ENCODE data around the gene B4GALT5. TPM values are rescaled to one million over a fixed set of nuclear protein-coding genes. Genes with fewer than 3 reads are reported as not detected.

The B4GALT5 gene
- total RNA-seq, 1 donor from 2014 or later, result 115 TPM

DNA sequence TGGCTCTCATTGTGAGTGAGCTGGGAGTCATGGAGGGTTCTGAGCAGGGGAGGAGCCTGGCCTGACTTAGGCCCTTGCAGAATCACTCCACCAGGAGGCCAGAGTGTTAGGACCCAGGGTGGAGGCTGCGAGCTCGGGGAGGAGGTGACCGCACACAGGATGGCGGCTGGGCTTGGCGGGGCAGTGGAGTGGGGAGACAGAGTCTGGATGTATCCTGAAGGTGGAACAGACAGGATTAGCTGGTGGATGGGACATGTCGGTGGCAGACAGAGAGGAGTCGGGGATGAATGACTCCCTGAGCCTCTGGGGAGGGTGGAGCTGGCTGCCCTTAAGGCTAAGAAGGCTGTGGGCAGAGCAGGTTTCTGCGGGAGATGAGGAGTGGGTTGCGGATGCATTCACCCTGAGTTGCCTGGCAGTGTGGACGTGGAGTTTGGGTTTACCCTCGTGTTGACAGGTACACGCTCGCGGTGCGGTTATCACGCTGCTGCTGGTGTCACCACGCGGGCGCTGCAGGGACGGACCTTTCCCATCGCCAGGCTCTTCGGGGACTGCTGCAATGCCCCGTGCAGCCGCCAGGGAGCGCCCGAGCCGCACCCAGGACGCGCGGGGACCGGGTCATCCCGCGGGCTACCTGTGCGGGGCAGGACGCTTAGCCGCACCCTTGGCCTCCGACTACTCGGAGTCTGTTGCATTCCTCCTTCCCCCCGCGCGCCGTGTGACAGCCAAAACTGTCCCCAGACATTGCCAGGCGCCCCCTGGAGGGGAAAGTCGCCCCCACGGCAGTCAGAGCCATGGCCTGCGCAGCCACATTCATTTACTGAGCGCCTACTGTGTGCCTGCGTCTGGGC, 102.8 kb downstream of the B4GALT5 start:
- DNase-seq (ENCODE audit: low spot score), result peak; percentile 91
- no peak overlapping the region for H3K4me3 Mint-ChIP-seq (ENCODE audit: unreplicated experiment)
- H3K27me3 Mint-ChIP-seq (ENCODE audit: unreplicated experiment), result peaks cover 13% of the 10 kb centered on the region
- no peaks in the 10 kb centered on the region for H3K9me3 Mint-ChIP-seq (ENCODE audit: unreplicated experiment)
- TF ChIP-seq CTCF (IDR thresholded peaks at IDR 0.05; ENCODE audit: unreplicated experiment), result peak; percentile 98
- H3K27ac Mint-ChIP-seq (ENCODE audit: unreplicated experiment), result no peak overlapping the region
- no peaks in the 10 kb centered on the region for H3K36me3 Mint-ChIP-seq (ENCODE audit: low read depth, unreplicated experiment)
- no peaks in the 10 kb centered on the region for H3K4me1 Mint-ChIP-seq (ENCODE audit: unreplicated experiment)

DNA sequence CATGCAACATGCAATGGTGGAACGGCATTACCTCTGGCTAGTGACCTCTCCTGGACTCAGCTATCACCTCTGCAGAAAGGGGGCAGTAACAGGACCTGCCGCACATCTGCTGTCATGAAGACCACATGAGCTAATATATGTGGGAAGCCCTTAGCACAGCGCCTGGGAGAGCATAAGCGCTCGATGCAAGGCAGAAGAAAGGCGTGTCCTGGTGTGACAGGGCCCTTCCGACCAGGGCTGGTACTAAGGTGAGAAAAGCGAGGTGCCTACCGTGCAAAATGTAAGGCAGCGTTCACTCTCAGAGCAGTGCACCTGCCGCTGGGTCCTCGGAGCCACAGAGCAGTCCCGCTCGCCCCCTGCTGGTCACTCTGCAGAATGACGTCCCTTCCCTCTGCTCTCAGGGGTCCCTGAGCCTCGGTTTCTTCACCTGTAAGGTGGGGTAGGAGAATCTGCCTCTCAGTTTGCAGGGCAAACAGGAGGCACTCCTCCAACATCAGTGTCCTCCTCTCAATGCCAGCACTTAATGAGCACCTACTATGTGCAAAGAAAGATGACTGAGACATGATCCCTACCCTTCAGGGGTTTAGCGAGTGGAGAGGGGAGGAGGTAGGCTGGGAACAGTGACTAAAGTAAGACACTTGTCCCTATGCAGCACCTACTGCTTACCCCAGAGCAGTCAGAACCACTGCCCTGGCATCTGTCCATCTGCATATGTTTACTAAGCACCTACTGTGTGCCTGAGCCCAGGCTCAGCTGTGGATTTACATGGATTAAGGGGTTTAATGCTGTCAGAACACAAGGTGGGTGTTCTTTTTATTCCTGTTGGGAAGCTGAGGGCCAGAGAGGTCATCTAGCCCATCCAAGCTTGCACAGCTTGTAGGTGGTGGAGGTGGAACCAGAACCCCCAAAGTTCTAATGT, 104.7 kb downstream of the B4GALT5 start:
- Mint-ChIP-seq H3K4me1 (ENCODE audit: unreplicated experiment) (no peaks in the 10 kb centered on the region), H3K9me3 (ENCODE audit: unreplicated experiment) (no peaks in the 10 kb centered on the region), H3K4me3 (ENCODE audit: unreplicated experiment) (no peak overlapping the region), H3K27me3 (ENCODE audit: unreplicated experiment) (peaks cover 13% of the 10 kb centered on the region), H3K27ac (ENCODE audit: unreplicated experiment) (no peak overlapping the region), H3K36me3 (ENCODE audit: low read depth, unreplicated experiment) (no peaks in the 10 kb centered on the region)
- DNase-seq (ENCODE audit: low spot score), result peak; percentile 75
- TF ChIP-seq CTCF (IDR thresholded peaks at IDR 0.05; ENCODE audit: unreplicated experiment), result peak; percentile 96

GRCh38 chr20:49607568-49607967, 106.1 kb downstream of the B4GALT5 start:
- H3K4me1 Mint-ChIP-seq (ENCODE audit: unreplicated experiment), result no peaks in the 10 kb centered on the region
- no peak overlapping the region for H3K27ac Mint-ChIP-seq (ENCODE audit: unreplicated experiment)
- peaks cover 6% of the 10 kb centered on the region for H3K27me3 Mint-ChIP-seq (ENCODE audit: unreplicated experiment)
- no peak for DNase-seq (ENCODE audit: low spot score)
- H3K4me3 Mint-ChIP-seq (ENCODE audit: unreplicated experiment), result no peak overlapping the region
- H3K9me3 Mint-ChIP-seq (ENCODE audit: unreplicated experiment), result no peaks in the 10 kb centered on the region
- no peak for TF ChIP-seq CTCF (IDR thresholded peaks at IDR 0.05; ENCODE audit: unreplicated experiment)
- H3K36me3 Mint-ChIP-seq (ENCODE audit: low read depth, unreplicated experiment), result no peaks in the 10 kb centered on the region

DNA sequence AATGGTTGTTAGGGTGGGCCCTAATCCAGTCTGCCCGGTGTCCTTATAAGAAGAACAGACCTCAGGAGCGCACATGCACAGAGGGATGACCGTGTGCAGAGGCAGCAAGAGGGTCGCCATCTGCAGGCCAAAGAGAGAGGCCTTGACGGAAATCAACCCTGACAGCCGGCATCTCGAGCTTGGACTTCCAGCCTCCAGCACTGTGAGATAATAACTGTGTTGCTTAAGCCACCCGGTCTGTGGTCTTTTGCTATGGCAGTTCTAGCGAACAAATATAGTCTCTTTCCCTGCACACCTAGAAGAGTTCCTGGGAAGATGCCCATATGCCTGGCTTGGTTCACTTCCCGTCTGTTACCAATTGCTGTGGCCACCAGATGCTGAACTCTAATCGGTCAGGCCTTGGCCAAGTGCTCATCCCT, 110.5 kb downstream of the B4GALT5 start:
- peaks cover 3% of the 10 kb centered on the region for H3K27me3 Mint-ChIP-seq (ENCODE audit: unreplicated experiment)
- TF ChIP-seq CTCF (IDR thresholded peaks at IDR 0.05; ENCODE audit: unreplicated experiment), result peak; percentile 11
- no peaks in the 10 kb centered on the region for H3K36me3 Mint-ChIP-seq (ENCODE audit: low read depth, unreplicated experiment)
- H3K4me1 Mint-ChIP-seq (ENCODE audit: unreplicated experiment), result no peaks in the 10 kb centered on the region
- H3K9me3 Mint-ChIP-seq (ENCODE audit: unreplicated experiment), result no peaks in the 10 kb centered on the region
- H3K4me3 Mint-ChIP-seq (ENCODE audit: unreplicated experiment), result no peak overlapping the region
- H3K27ac Mint-ChIP-seq (ENCODE audit: unreplicated experiment), result no peak overlapping the region
- peak; percentile 44 for DNase-seq (ENCODE audit: low spot score)
